Right lobe of liver (tissue), 6 donors: ENCODE results near the gene KCTD10. TPM values are rescaled to one million over a fixed set of nuclear protein-coding genes. Genes with fewer than 3 reads are reported as not detected.
A peak's percentile ranks its signal among the peaks of the same experiment; 100 is the strongest.

ENCODE experiments used
- ATAC-seq, 4 donors: fragments of 200-7000 bp; cut with Tn5 transposase; one replicate each; pipeline ENCODE4 v1.9.1; 2020; ENCODE audit warnings: mild to moderate bottlenecking in 4 of 4, moderate library complexity in 4 of 4
- DNase-seq, 3 donors: peaks; one replicate each; pipeline ENCODE4 v3.0.0-alpha.2; 2020
- H3K27ac ChIP-seq, 3 donors: fragments of 200-600 bp; one replicate each; pipeline ENCODE4 v1.8.0; 2022
- H3K27me3 ChIP-seq, 2 donors: fragments of 200-600 bp; one replicate each; pipeline ENCODE4 v1.8.0; 2022
- H3K36me3 ChIP-seq, 4 donors: fragments of 200-600 bp; sonication (generic) in 1 of 4; one replicate each; pipeline versions ENCODE4 v1.5.1 to v1.8.0; 2017 to 2022; ENCODE audit warnings: control low read depth in 1 of 4
- H3K4me1 ChIP-seq, 4 donors: fragments of 200-600 bp; sonication (generic) in 1 of 4; one replicate each; pipeline versions ENCODE4 v1.5.1 to v1.8.0; 2017 to 2022; ENCODE audit warnings: control low read depth in 1 of 4
- H3K4me3 ChIP-seq, 3 donors: fragments of 200-600 bp; one replicate each; pipeline ENCODE4 v1.8.0; 2022
- H3K9me3 ChIP-seq, 4 donors: fragments of 200-600 bp; sonication (generic) in 1 of 4; one replicate each; pipeline versions ENCODE4 v1.5.1 to v1.8.0; 2017 to 2022; ENCODE audit warnings: control low read depth in 1 of 4
- POLR2A ChIP-seq: fragments of 450-650 bp; IDR thresholded peaks from one replicate; pipeline ENCODE4 v1.6.1; 2017; ENCODE audit warnings: antibody characterized with exemption, mild to moderate bottlenecking
- WGBS: methylation state at CpG from one replicate; pipeline ENCODE4 v1.1.6; 2018; ENCODE audit warnings: low coverage, low lambda C conversion rate; ENCODE audit not compliant: insufficient coverage; ENCODE audit errors: missing lambda C conversion rate; 5-methylcytosine and 5-hydroxymethylcytosine counted together
- intact Hi-C, 2 donors: fragments of 100-400 bp; cut with DNase I; formaldehyde crosslinking; loops; one replicate each; pipeline versions ENCODE4 v1.11.2 to v1.14.1; 2022
- total RNA-seq, 6 experiments: library from RNA; depleted of rRNA in 2 of 6; stranded (reverse); fragments of >200 nt in 2 of 6; fragmentation: NEBNext Ultra II Directional in 3 of 6; extraction: Animal tissue kit (Norgen Biotek cat#: 25700) in 3 of 6; gene quantifications; one replicate each; pipeline versions ENCODE4 v1.1.0 to v1.2.4, GENCODE V29; 2016 to 2023
- TF ChIP-seq, protein P1 (sequence below), 4 donors: fragments of 200-600 bp in 3 of 4; fragments of 450-650 bp in 1 of 4; IDR thresholded peaks; one replicate each; pipeline versions ENCODE4 v1.5.1 to v1.8.0; 2016 to 2022; ENCODE audit warnings: antibody characterized with exemption in 4 of 4, mild to moderate bottlenecking in 2 of 4
- donor health status: DM: no; HTN: yes; CAD: no.
- donor health status: DM: no; HTN: no; CAD: no.
- donor health status: DM: no; HTN: no; CAD: no.
- donor health status: DM: no; HTN: yes; CAD: no.
- donor health status: DM: no; HTN: yes; CAD: no.

The KCTD10 gene
- total RNA-seq, 6 experiments from 2014 or later: 5.8 to 20.2 (median 11.6) TPM

- Histone ChIP-seq H3K9me3 (no peaks in the 10 kb centered on the region), H3K36me3 (peaks cover 0 to 75% (median 20%) of the 10 kb centered on the region in 4 donors), H3K27me3 (no peaks in the 10 kb centered on the region), H3K27ac (no peak overlapping the region), H3K4me1 (no peaks in the 10 kb centered on the region), H3K4me3 (no peak overlapping the region)
- 78% methylated on average over 3 of the region's 10 CpGs for WGBS
- ATAC-seq (no peak), DNase-seq (no peak)
- TF ChIP-seq, protein P1, sequence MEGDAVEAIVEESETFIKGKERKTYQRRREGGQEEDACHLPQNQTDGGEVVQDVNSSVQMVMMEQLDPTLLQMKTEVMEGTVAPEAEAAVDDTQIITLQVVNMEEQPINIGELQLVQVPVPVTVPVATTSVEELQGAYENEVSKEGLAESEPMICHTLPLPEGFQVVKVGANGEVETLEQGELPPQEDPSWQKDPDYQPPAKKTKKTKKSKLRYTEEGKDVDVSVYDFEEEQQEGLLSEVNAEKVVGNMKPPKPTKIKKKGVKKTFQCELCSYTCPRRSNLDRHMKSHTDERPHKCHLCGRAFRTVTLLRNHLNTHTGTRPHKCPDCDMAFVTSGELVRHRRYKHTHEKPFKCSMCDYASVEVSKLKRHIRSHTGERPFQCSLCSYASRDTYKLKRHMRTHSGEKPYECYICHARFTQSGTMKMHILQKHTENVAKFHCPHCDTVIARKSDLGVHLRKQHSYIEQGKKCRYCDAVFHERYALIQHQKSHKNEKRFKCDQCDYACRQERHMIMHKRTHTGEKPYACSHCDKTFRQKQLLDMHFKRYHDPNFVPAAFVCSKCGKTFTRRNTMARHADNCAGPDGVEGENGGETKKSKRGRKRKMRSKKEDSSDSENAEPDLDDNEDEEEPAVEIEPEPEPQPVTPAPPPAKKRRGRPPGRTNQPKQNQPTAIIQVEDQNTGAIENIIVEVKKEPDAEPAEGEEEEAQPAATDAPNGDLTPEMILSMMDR (IDR thresholded peaks at IDR 0.05): no peak
- TF ChIP-seq POLR2A: no peak
- intact Hi-C loops: loop anchor here (5.0 to 10.0 kb wide), 3 partner anchors 72 to 252 kb away; no protein-coding TSS in a partner anchor
These were observed 46.0 kb upstream of the KCTD10 start for GRCh38 chr12:109523071-109523470.

DNA sequence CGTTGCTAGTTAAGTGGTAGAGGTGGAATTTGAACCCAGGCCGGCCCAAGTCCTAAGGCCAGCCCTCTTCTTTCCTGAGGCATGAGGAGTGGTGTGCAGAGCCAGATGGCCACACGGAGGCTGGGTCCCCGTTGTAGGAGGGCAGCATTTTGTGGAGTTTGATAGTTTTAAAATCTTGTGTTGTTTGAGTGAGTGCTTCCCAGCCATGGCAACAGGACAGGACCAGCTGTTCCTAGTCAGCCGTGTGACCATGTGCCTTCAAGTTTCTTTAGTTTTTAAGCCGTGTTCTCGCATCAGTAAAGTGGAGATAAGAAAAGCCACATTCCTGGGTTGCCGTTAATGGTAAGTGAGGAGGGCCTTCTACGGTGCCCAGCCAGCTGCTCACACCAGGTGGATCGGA is 44.7 kb upstream of the KCTD10 start:
- ATAC-seq: no peak
- 93% methylated on average over 3 of the region's 10 CpGs for WGBS
- H3K36me3 ChIP-seq: peaks cover 0 to 73% (median 24%) of the 10 kb centered on the region in 4 donors
- H3K4me1 ChIP-seq: no peaks in the 10 kb centered on the region
- no peak overlapping the region for H3K4me3 ChIP-seq
- no peaks in the 10 kb centered on the region for H3K9me3 ChIP-seq
- intact Hi-C loops: loop anchor here (5.0 to 10.0 kb wide), 3 partner anchors 73 to 253 kb away; no protein-coding TSS in a partner anchor
- no peak for DNase-seq
- no peak for TF ChIP-seq POLR2A
- TF ChIP-seq, protein P1 (IDR thresholded peaks at IDR 0.05): no peak
- no peak overlapping the region for H3K27ac ChIP-seq
- no peaks in the 10 kb centered on the region for H3K27me3 ChIP-seq

- H3K9me3 ChIP-seq: no peaks in the 10 kb centered on the region
- no CpG with 5 or more reads among the region's 6 CpGs for WGBS
- intact Hi-C loops: loop anchor here (5.0 to 10.0 kb wide), 3 partner anchors 75 to 255 kb away; no protein-coding TSS in a partner anchor
- H3K4me1 ChIP-seq: no peaks in the 10 kb centered on the region
- H3K27ac ChIP-seq: peak overlapping the region in 2 of 3 donors; percentile 8 to 52
- no peak for TF ChIP-seq POLR2A
- TF ChIP-seq, protein P1 (IDR thresholded peaks at IDR 0.05): no peak
- H3K27me3 ChIP-seq: no peaks in the 10 kb centered on the region
- no peak for ATAC-seq
- H3K36me3 ChIP-seq: peaks cover 0 to 62% (median 24%) of the 10 kb centered on the region in 4 donors
- peak in 1 of 3 donors; percentile 33 for DNase-seq
- no peak overlapping the region for H3K4me3 ChIP-seq
These were observed 42.7 kb upstream of the KCTD10 start for GRCh38 chr12:109519787-109520186.

DNA sequence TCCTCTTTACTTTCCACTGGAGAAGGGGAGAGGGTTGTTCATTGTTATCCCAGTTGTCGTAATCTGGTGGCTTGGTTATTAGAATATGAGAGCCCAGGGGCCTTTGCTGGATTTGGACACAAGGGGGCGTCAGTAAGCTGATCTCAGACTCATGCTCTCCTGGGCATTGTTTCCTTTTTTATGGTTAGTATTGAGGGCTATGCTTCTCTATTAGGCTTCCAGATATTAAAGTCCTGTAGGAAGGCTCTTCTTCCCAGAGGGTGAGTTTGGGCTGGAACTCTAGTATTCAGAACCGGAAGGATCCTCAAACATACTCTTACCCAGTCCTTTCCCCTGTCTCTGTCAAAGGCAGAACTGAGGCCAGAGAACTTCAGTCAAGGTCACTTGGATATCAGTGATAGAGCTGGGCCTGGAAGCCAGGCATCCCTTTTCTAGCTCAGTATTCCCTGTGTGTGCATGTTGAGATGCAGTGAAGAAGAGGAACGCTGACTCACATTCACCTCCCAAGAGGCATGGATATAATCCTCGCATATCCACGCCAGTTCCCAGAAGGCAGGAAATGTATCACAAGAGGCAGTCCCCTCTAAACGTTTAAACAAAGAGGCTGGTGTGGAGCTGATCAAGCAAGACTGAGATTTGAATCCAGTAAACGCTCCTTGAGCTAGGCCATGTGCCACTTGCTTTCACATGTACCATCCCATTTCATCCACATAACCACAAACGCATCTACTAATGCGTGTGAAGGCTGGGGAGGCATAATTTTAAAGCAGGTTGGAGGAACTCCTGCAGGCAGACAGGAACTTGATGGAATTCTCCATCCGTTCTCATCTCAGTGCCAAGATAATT is 41.9 kb upstream of the KCTD10 start:
- ATAC-seq: peak; percentile 81 to 91 (median 86)
- H3K36me3 ChIP-seq: peaks cover 0 to 55% (median 21%) of the 10 kb centered on the region in 4 donors
- WGBS: 27% methylated on average over 7 of the region's 11 CpGs

More for the DNA sequence above, 41.9 kb upstream of the KCTD10 start:
- Histone ChIP-seq H3K9me3 (no peaks in the 10 kb centered on the region), H3K27ac (peak overlapping the region in 2 of 3 donors; percentile 8 to 52), H3K4me3 (no peak overlapping the region), H3K27me3 (no peaks in the 10 kb centered on the region), H3K4me1 (no peaks in the 10 kb centered on the region)
- intact Hi-C loops: no loop called here
- TF ChIP-seq, protein P1 (IDR thresholded peaks at IDR 0.05): peak; percentile 85 to 94 (median 90)
- no peak for TF ChIP-seq POLR2A
- DNase-seq: peak in 2 of 3 donors; percentile 51 to 65
